Trophoblast cell (in vitro differentiated cells and primary cell): ENCODE data around the gene PYROXD2.

Source experiments
- DNase-seq, 2 donors: peaks; one replicate each; pipeline ENCODE4 v3.0.0-alpha.2; 2016
- H2AFZ ChIP-seq: 2 replicates; pipeline ENCODE4 v1.6.1; 2013; ENCODE audit warnings: low read length, moderate library complexity, mild to moderate bottlenecking; ENCODE audit not compliant: insufficient read depth, poor library complexity
- H2AK5ac ChIP-seq: 2 replicates; pipeline ENCODE4 v1.6.1; 2013; ENCODE audit warnings: mild to moderate bottlenecking, low read length
- H2BK120ac ChIP-seq: 2 replicates; pipeline ENCODE4 v1.6.1; 2013; ENCODE audit warnings: low read length, mild to moderate bottlenecking, moderate library complexity; ENCODE audit not compliant: insufficient read depth, poor library complexity
- H2BK12ac ChIP-seq: 2 replicates; pipeline ENCODE4 v1.6.1; 2013; ENCODE audit warnings: mild to moderate bottlenecking, low read length, moderate library complexity
- H2BK5ac ChIP-seq: 2 replicates; pipeline ENCODE4 v1.6.1; 2013; ENCODE audit warnings: low read length, low read depth, moderate library complexity, mild to moderate bottlenecking; ENCODE audit not compliant: poor library complexity
- H3K14ac ChIP-seq: 2 replicates; pipeline ENCODE4 v1.6.1; 2013; ENCODE audit warnings: mild to moderate bottlenecking, low read length
- H3K18ac ChIP-seq: 2 replicates; pipeline ENCODE4 v1.6.1; 2013; ENCODE audit warnings: mild to moderate bottlenecking, low read length
- H3K23ac ChIP-seq: 2 replicates; pipeline ENCODE4 v1.6.1; 2013; ENCODE audit warnings: low read length
- H3K27ac ChIP-seq: 2 replicates; pipeline ENCODE4 v1.5.1; 2013; ENCODE audit warnings: low read depth, mild to moderate bottlenecking, inconsistent platforms, low read length, moderate library complexity
- H3K27me3 ChIP-seq: 2 replicates; pipeline ENCODE4 v1.6.1; 2013; ENCODE audit warnings: inconsistent platforms, mild to moderate bottlenecking, low read length, moderate library complexity; ENCODE audit not compliant: insufficient read depth
- H3K36me3 ChIP-seq, 2 experiments: 1 replicate in 1 of 2; 2 replicates in 1 of 2; pipeline ENCODE4 v1.6.1; 2013; ENCODE audit warnings: low read length in 2 of 2, mild to moderate bottlenecking in 2 of 2, moderate library complexity in 1 of 2; ENCODE audit not compliant: insufficient read depth in 2 of 2, control insufficient read depth in 1 of 2
- H3K4ac ChIP-seq: 2 replicates; pipeline ENCODE4 v1.6.1; 2013; ENCODE audit warnings: low read depth, mild to moderate bottlenecking, low read length, moderate library complexity
- H3K4me1 ChIP-seq, 2 experiments: 1 replicate in 1 of 2; 2 replicates in 1 of 2; pipeline ENCODE4 v1.6.1; 2013; ENCODE audit warnings: low read length in 2 of 2, mild to moderate bottlenecking in 2 of 2, moderate library complexity in 1 of 2; ENCODE audit not compliant: insufficient read depth in 2 of 2, control insufficient read depth in 1 of 2
- H3K4me2 ChIP-seq: 2 replicates; pipeline ENCODE4 v1.6.1; 2013; ENCODE audit warnings: inconsistent platforms, mild to moderate bottlenecking, low read length, moderate library complexity
- H3K4me3 ChIP-seq: 2 replicates; pipeline ENCODE4 v1.5.1; 2013; ENCODE audit warnings: mild to moderate bottlenecking, low read depth, low read length, inconsistent platforms
- H3K79me1 ChIP-seq: one replicate; pipeline ENCODE4 v1.6.1; 2013; ENCODE audit warnings: low read length
- H3K79me2 ChIP-seq: 2 replicates; pipeline ENCODE4 v1.6.1; 2013; ENCODE audit warnings: low read length, mild to moderate bottlenecking; ENCODE audit not compliant: control insufficient read depth, insufficient read depth, poor library complexity
- H3K9ac ChIP-seq: 2 replicates; pipeline ENCODE4 v1.6.1; 2013; ENCODE audit warnings: mild to moderate bottlenecking, low read length
- H3K9me3 ChIP-seq: 2 replicates; pipeline ENCODE4 v1.6.1; 2013; ENCODE audit warnings: low read depth, mild to moderate bottlenecking, control low read depth, inconsistent platforms, low read length; ENCODE audit not compliant: insufficient read depth
- H4K12ac ChIP-seq: 2 replicates; pipeline ENCODE4 v1.6.1; 2013; ENCODE audit warnings: low read depth, mild to moderate bottlenecking, low read length, moderate library complexity
- H4K8ac ChIP-seq: 2 replicates; pipeline ENCODE4 v1.6.1; 2013; ENCODE audit warnings: low read depth, mild to moderate bottlenecking, low read length, moderate library complexity
- H4K91ac ChIP-seq: one replicate; pipeline ENCODE4 v1.6.1; 2013; ENCODE audit warnings: low read depth, mild to moderate bottlenecking, low read length, moderate library complexity
- WGBS: extraction: QIAGEN DNeasy Blood & Tissue Kit; methylation state at CpG from one replicate; pipeline ENCODE4 v1.1.7; 2013; ENCODE audit warnings: missing lambda C conversion rate; ENCODE audit not compliant: insufficient read length, insufficient coverage; ENCODE audit errors: extremely low coverage; 5-methylcytosine and 5-hydroxymethylcytosine counted together

The PYROXD2 gene

DNA sequence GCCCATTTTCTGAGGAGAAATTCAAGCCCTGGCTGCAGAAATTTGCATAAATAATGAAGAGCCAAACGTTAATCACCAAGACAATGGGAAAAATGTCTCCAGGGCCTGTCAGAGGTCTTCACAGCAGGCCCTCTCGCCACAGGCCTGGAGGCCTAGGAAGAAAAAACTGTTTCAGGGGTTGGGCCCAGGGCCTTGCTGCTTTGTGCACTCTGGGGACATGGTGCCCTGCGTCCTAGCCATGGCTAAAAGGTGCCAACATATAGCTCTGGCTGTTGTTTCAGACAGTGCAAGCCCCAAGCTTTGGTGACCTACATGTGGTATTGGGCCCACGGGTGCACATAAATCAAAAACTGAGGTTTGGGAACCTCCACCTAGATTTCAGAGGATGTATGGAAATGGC lies 23.7 kb upstream of the PYROXD2 start:
- Histone ChIP-seq H3K36me3 (peaks cover 28 to 30% of the 10 kb centered on the region in 2 experiments), H3K4me1 (peaks cover 0 to 7% of the 10 kb centered on the region in 2 experiments), H4K12ac (no peak overlapping the region), H4K8ac (no peak overlapping the region), H2BK5ac (no peak overlapping the region), H2AK5ac (no peak overlapping the region), H3K4me3 (no peak overlapping the region), H2BK12ac (no peak overlapping the region), H4K91ac (no peak overlapping the region), H3K79me2 (no peaks in the 10 kb centered on the region), H3K4ac (no peak overlapping the region), H3K23ac (no peak overlapping the region), H3K9me3 (peaks cover 3% of the 10 kb centered on the region), H3K14ac (no peak overlapping the region), H2AFZ (no peak overlapping the region), H3K9ac (no peak overlapping the region), H3K4me2 (no peak overlapping the region), H3K27me3 (no peaks in the 10 kb centered on the region), H3K79me1 (no peaks in the 10 kb centered on the region), H2BK120ac (no peak overlapping the region), H3K27ac (no peak overlapping the region), H3K18ac (no peak overlapping the region)
- no CpG with 5 or more reads among the region's 4 CpGs for WGBS
- DNase-seq, result no peak

DNA sequence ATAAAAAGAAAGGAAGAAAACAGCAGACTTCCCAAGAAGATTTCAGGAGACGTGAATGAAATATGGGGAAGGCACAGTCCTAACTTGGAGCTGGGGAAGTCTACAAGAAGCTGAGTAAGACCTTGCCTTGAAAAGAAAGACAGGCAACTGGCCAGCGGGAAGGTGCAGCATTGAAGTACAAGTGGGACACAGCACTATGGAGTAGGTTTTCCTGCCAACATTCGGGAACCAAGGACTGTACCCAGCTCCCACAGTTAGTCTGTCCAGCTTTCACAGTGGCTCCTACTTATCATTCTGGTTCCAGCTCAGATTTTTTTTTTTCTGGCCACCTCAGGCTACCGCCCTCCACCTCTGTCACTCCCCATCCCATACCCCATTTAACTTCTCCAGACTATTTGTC lies 21.7 kb upstream of the PYROXD2 start:
- no peak overlapping the region for H3K4ac ChIP-seq
- H4K8ac ChIP-seq, result no peak overlapping the region
- H3K27ac ChIP-seq, result no peak overlapping the region
- no peak overlapping the region for H2AK5ac ChIP-seq
- H4K12ac ChIP-seq, result no peak overlapping the region
- no peak overlapping the region for H3K14ac ChIP-seq
- no peak overlapping the region for H4K91ac ChIP-seq
- no peak overlapping the region for H3K4me3 ChIP-seq
- no peak overlapping the region for H3K18ac ChIP-seq
- no peak for DNase-seq
- H3K23ac ChIP-seq, result no peak overlapping the region
- no peak overlapping the region for H3K4me2 ChIP-seq
- no peaks in the 10 kb centered on the region for H3K79me2 ChIP-seq
- no peak overlapping the region for H2BK120ac ChIP-seq
- peaks cover 0 to 7% of the 10 kb centered on the region in 2 experiments for H3K4me1 ChIP-seq
- no CpG with 5 or more reads among the region's 4 CpGs for WGBS
- no peaks in the 10 kb centered on the region for H3K27me3 ChIP-seq
- H2BK5ac ChIP-seq, result no peak overlapping the region
- peaks cover 16 to 21% of the 10 kb centered on the region in 2 experiments for H3K36me3 ChIP-seq
- H3K9ac ChIP-seq, result no peak overlapping the region
- no peaks in the 10 kb centered on the region for H3K79me1 ChIP-seq
- H3K9me3 ChIP-seq, result peaks cover 3% of the 10 kb centered on the region
- no peak overlapping the region for H2AFZ ChIP-seq
- no peak overlapping the region for H2BK12ac ChIP-seq

DNA sequence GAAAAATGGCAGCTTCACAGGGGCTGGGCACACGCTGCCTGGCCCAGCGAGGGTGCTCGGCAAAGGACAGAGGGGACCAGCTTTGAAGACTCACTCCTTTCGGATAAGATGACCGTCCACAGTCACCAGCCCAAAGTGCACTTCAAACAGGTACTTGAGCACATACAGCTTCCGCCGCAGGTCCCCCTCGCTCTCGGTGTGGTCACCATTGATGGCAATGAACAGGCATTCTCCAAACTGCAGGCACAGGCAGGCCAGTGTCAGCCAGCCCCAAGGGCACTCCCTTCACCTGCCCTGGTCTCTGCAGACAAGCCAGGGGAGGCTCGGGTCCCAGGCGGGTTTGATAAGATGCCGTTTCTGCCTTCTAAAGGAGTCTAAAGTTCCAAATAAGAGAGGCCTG lies 20.2 kb upstream of the PYROXD2 start:
- no peak overlapping the region for H3K14ac ChIP-seq
- WGBS, result no CpG with 5 or more reads among the region's 12 CpGs

GRCh38 chr10:98433881-98434732 lies 19.1 kb upstream of the PYROXD2 start:
- H2BK5ac ChIP-seq, result no peak overlapping the region
- no CpG with 5 or more reads among the region's 21 CpGs for WGBS

More for the DNA sequence above, 20.2 kb upstream of the PYROXD2 start:
- Histone ChIP-seq H3K18ac (no peak overlapping the region), H3K36me3 (peaks cover 24 to 29% of the 10 kb centered on the region in 2 experiments), H3K9ac (no peak overlapping the region), H3K79me2 (no peaks in the 10 kb centered on the region), H3K23ac (no peak overlapping the region), H3K9me3 (peaks cover 6% of the 10 kb centered on the region), H3K27me3 (no peaks in the 10 kb centered on the region), H2AK5ac (no peak overlapping the region), H3K79me1 (no peaks in the 10 kb centered on the region), H2BK5ac (no peak overlapping the region), H2BK12ac (no peak overlapping the region), H4K12ac (no peak overlapping the region), H3K4me1 (peaks cover 0 to 7% of the 10 kb centered on the region in 2 experiments), H2AFZ (no peak overlapping the region), H3K4ac (no peak overlapping the region), H3K27ac (no peak overlapping the region), H3K4me2 (no peak overlapping the region), H2BK120ac (no peak overlapping the region), H4K8ac (no peak overlapping the region), H4K91ac (no peak overlapping the region), H3K4me3 (no peak overlapping the region)
- DNase-seq, result no peak

More at GRCh38 chr10:98433881-98434732, 19.1 kb upstream of the PYROXD2 start:
- peaks cover 0 to 7% of the 10 kb centered on the region in 2 experiments for H3K4me1 ChIP-seq
- H4K91ac ChIP-seq, result peak overlapping the region; percentile 1
- H2BK120ac ChIP-seq, result no peak overlapping the region
- H2AK5ac ChIP-seq, result no peak overlapping the region
- H3K36me3 ChIP-seq, result peaks cover 27 to 38% of the 10 kb centered on the region in 2 experiments
- no peak overlapping the region for H3K23ac ChIP-seq
- H3K9ac ChIP-seq, result no peak overlapping the region
- DNase-seq, result peak; percentile 90 to 95
- no peak overlapping the region for H3K27ac ChIP-seq
- H3K27me3 ChIP-seq, result no peaks in the 10 kb centered on the region
- no peaks in the 10 kb centered on the region for H3K79me2 ChIP-seq
- no peak overlapping the region for H3K4ac ChIP-seq
- H3K4me2 ChIP-seq, result no peak overlapping the region
- H3K79me1 ChIP-seq, result no peaks in the 10 kb centered on the region
- H3K4me3 ChIP-seq, result no peak overlapping the region
- H3K9me3 ChIP-seq, result peaks cover 6% of the 10 kb centered on the region
- no peak overlapping the region for H3K14ac ChIP-seq
- no peak overlapping the region for H3K18ac ChIP-seq
- no peak overlapping the region for H2AFZ ChIP-seq
- no peak overlapping the region for H2BK12ac ChIP-seq
- no peak overlapping the region for H4K12ac ChIP-seq
- no peak overlapping the region for H4K8ac ChIP-seq
